Calu3 (cell line): Measurements from ENCODE around the gene HNRNPU. TPM values are rescaled to one million over a fixed set of nuclear protein-coding genes. Genes with fewer than 3 reads are reported as not detected.

Experiments
- BruUV-seq: library from RNA; stranded (reverse); fragments of 400-500 nt; replicated peaks from 2 replicates; lab custom pipeline; 2021; lab: Mats Ljungman, UMichigan
- CTCF ChIA-PET: fragments of 300-600 bp; sonication (Branson Sonifier 250); formaldehyde crosslinking; loops from one replicate; lab custom pipeline; 2022; ENCODE audit warnings: antibody characterized with exemption; lab: Charles Lee
- DNase-seq: peaks from one replicate; pipeline ENCODE4 v3.0.0; 2022
- H3K27ac Mint-ChIP-seq: one replicate; pipeline ENCODE4 v1.8.0; 2022; ENCODE audit warnings: mixed read lengths; ENCODE audit not compliant: unreplicated experiment
- H3K27me3 Mint-ChIP-seq: one replicate; pipeline ENCODE4 v1.8.0; 2022; ENCODE audit warnings: mixed read lengths; ENCODE audit not compliant: unreplicated experiment
- H3K36me3 Mint-ChIP-seq: one replicate; pipeline ENCODE4 v1.8.0; 2022; ENCODE audit warnings: mild to moderate bottlenecking, moderate library complexity, mixed read lengths; ENCODE audit not compliant: insufficient read depth, unreplicated experiment
- H3K4me1 Mint-ChIP-seq: one replicate; pipeline ENCODE4 v1.8.0; 2022; ENCODE audit warnings: mild to moderate bottlenecking, low read depth, mixed read lengths; ENCODE audit not compliant: unreplicated experiment
- H3K4me3 Mint-ChIP-seq: one replicate; pipeline ENCODE4 v1.8.0; 2022; ENCODE audit warnings: mild to moderate bottlenecking, low read depth, moderate library complexity, mixed read lengths; ENCODE audit not compliant: unreplicated experiment
- H3K9me3 Mint-ChIP-seq: one replicate; pipeline ENCODE4 v1.8.0; 2022; ENCODE audit warnings: low read depth, mixed read lengths; ENCODE audit not compliant: unreplicated experiment
- intact Hi-C: fragments of 100-400 bp; cut with micrococcal nuclease; formaldehyde crosslinking; loops from one replicate; pipeline ENCODE4 v1.10.0; 2022; ENCODE audit not compliant: unreplicated experiment
- total RNA-seq: library from RNA; stranded (reverse); gene quantifications from 2 replicates; pipeline ENCODE4 v1.2.3, GENCODE V29; 2022
- TF ChIP-seq, protein P1 (sequence below): fragments of 200-600 bp; IDR thresholded peaks from one replicate; pipeline ENCODE4 v1.8.0; 2022; ENCODE audit warnings: antibody characterized with exemption; ENCODE audit not compliant: unreplicated experiment

The HNRNPU gene
- total RNA-seq, 1 experiment from 2014 or later = 453 TPM

DNA sequence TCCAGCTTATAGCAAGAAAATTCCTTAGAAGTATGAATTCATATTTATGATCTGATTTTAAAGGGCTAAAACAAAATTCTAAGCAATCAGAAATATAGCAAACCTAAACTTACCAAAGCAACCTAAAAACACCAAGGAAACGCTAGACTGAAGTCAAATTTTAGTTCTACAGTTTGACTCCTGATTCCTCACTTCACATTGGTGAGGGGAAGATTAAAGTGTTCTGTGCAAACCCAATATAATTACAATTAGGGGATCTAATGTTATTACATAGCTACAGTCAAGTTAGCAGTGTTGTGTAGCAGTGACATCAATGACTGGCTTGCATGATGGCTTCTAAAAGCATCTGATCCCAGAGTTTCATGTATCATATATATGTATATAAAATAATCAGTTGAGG is 11.6 kb downstream of the HNRNPU start:
- DNase-seq = no peak
- TF ChIP-seq, protein P1, sequence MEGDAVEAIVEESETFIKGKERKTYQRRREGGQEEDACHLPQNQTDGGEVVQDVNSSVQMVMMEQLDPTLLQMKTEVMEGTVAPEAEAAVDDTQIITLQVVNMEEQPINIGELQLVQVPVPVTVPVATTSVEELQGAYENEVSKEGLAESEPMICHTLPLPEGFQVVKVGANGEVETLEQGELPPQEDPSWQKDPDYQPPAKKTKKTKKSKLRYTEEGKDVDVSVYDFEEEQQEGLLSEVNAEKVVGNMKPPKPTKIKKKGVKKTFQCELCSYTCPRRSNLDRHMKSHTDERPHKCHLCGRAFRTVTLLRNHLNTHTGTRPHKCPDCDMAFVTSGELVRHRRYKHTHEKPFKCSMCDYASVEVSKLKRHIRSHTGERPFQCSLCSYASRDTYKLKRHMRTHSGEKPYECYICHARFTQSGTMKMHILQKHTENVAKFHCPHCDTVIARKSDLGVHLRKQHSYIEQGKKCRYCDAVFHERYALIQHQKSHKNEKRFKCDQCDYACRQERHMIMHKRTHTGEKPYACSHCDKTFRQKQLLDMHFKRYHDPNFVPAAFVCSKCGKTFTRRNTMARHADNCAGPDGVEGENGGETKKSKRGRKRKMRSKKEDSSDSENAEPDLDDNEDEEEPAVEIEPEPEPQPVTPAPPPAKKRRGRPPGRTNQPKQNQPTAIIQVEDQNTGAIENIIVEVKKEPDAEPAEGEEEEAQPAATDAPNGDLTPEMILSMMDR = no peak
- Mint-ChIP-seq H3K27me3 (no peaks in the 10 kb centered on the region), H3K4me1 (peaks cover 38% of the 10 kb centered on the region), H3K4me3 (no peak overlapping the region), H3K27ac (no peak overlapping the region), H3K36me3 (peaks cover 96% of the 10 kb centered on the region), H3K9me3 (no peaks in the 10 kb centered on the region)
- intact Hi-C loops = no loop called here
- BruUV-seq = no TSS peak
- CTCF ChIA-PET = interaction anchor here (1.9 kb wide), 1 partner anchor 10 kb away, joined by 6 read pairs; no protein-coding TSS in a partner anchor

DNA sequence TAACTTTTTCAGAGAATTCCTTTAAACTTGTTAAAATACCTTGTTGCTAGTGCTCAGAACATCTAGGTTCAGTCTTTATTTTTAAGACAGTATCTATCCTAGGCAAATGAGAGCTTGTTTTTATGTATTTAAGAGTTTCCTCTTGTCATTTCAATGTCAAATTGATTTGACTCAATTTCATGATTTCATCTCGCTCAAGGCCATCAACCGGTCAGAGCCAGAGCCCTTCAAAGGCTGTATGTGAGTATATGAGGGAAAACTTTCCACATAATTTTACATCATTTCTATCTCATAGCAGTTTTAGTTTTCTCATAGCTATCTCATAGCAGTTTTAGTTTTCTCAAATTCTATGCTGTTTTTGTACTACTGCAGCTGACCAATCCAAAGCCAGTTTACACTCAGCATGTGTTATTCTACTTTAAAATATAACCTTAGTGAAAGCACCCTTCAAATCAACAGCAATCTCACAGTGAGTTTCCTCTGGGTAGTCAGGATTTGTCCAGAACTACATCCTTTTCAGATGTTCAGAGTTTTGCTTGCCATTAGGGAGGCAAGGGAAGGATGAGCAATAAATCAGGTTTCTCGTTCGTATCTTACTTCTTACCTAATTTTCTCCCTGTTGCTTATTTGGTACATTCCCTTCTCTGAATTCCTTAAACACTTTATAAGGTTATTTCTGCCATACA is 12.7 kb downstream of the HNRNPU start:
- Mint-ChIP-seq H3K9me3 (no peaks in the 10 kb centered on the region), H3K4me1 (peaks cover 36% of the 10 kb centered on the region), H3K36me3 (peaks cover 94% of the 10 kb centered on the region), H3K27me3 (no peaks in the 10 kb centered on the region), H3K27ac (no peak overlapping the region), H3K4me3 (no peak overlapping the region)
- DNase-seq = no peak
- TF ChIP-seq, protein P1 = no peak
- BruUV-seq = no TSS peak
- intact Hi-C loops = no loop called here
- CTCF ChIA-PET = no interaction called here

DNA sequence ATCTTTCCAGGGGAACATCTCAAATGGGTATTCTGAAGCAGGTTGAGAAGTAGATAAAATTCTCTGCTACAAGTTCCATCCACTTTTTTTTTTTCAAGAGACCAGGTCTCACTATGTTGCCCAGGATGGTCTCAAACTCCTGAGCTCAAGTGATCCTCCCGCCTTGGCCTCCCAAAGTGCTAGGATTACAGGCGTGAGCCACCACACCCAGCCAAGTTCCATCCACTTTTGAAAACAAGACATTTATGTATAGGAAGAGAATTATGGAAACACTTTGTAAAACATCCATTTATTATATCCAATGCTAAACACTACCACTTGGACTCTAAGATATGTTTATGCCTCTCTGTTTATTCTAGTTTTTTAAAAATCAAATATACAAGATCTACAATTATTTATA is 13.4 kb downstream of the HNRNPU start:
- TF ChIP-seq, protein P1 = no peak
- no peaks in the 10 kb centered on the region for H3K27me3 Mint-ChIP-seq
- BruUV-seq = no TSS peak
- H3K9me3 Mint-ChIP-seq = no peaks in the 10 kb centered on the region
- H3K4me3 Mint-ChIP-seq = no peak overlapping the region
- H3K36me3 Mint-ChIP-seq = peaks cover 94% of the 10 kb centered on the region
- H3K27ac Mint-ChIP-seq = no peak overlapping the region
- intact Hi-C loops = no loop called here
- DNase-seq = no peak
- CTCF ChIA-PET = no interaction called here
- peaks cover 28% of the 10 kb centered on the region for H3K4me1 Mint-ChIP-seq

DNA sequence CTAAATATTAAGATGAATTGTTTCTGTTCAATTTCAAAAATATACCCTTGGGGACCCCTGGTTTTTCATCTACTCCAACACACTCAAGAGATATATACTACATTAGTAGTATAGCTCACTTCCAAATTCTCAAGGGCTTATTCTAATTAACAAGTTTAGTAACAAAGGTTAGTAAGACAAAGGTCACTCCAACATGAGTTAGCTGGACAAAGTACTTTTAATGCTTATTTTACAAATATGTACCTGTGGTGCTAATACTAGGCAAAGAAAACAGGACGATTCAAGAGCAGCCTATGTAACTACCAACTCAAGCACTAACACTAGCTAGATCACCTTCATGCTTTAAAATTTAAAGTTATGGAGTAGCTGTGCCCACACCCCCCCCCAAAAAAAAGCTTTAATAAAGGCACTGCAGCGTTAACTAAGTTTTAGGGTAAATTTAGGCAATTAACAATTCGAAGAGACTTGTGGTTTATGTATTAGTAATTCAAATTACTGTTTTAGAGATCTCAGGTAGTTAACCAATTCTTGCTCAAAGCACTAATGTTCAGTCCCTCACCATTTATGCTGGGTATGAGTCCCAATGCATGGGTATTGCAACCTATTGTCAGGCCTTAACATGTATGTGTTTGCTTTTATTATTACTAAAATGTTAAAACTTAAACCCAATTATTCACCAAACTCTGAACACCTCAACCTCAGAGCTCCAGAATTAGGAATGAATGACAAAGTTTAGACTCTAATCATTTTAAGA is 14.1 kb downstream of the HNRNPU start:
- DNase-seq = no peak
- Mint-ChIP-seq H3K27me3 (no peaks in the 10 kb centered on the region), H3K4me1 (peaks cover 21% of the 10 kb centered on the region), H3K4me3 (no peak overlapping the region), H3K36me3 (peaks cover 94% of the 10 kb centered on the region), H3K9me3 (no peaks in the 10 kb centered on the region), H3K27ac (peak overlapping the region; percentile 66)
- TF ChIP-seq, protein P1 = no peak
- intact Hi-C loops = no loop called here
- no TSS peak for BruUV-seq
- CTCF ChIA-PET = interaction anchor here (1.0 to 1.1 kb wide), 2 partner anchors 9 to 11 kb away, joined by 3 to 10 read pairs; no protein-coding TSS in a partner anchor
